Thoracic aorta (tissue), 2 donors: Measurements from ENCODE around the gene H6PD. TPM values are rescaled to one million over a fixed set of nuclear protein-coding genes. Genes with fewer than 3 reads are reported as not detected.

Experiments
- ATAC-seq: fragments of 150-250 bp; one replicate; pipeline ENCODE4 v1.8.0; 2017; ENCODE audit warnings: low read depth; ENCODE audit not compliant: insufficient number of reproducible peaks, low FRiP score
- DNase-seq: peaks from one replicate; pipeline ENCODE4 v3.0.0-alpha.2; 2020; ENCODE audit warnings: low spot score
- H3K27ac ChIP-seq, 2 donors: fragments of 200-600 bp; sonication (generic); 1 replicate in 1 of 2; 2 replicates in 1 of 2; pipeline ENCODE4 v1.5.1; 2016; ENCODE audit warnings: mild to moderate bottlenecking in 2 of 2, moderate library complexity in 2 of 2
- H3K27me3 ChIP-seq: fragments of 200-600 bp; sonication (generic); replicated peaks from 2 replicates; pipeline ENCODE4 v1.6.0; 2016; ENCODE audit warnings: mild to moderate bottlenecking; ENCODE audit not compliant: insufficient read depth
- H3K36me3 ChIP-seq: fragments of 200-600 bp; sonication (generic); one replicate; pipeline ENCODE4 v1.5.1; 2016
- H3K4me1 ChIP-seq, 2 donors: fragments of 200-600 bp; sonication (generic); 1 replicate in 1 of 2; 2 replicates in 1 of 2; pipeline versions ENCODE4 v1.5.1 to v1.6.0; 2016; ENCODE audit warnings: low read depth in 2 of 2, mild to moderate bottlenecking in 1 of 2; ENCODE audit not compliant: control insufficient read depth in 1 of 2
- H3K4me3 ChIP-seq: fragments of 200-600 bp; sonication (generic); 2 replicates; pipeline ENCODE4 v1.5.1; 2016; ENCODE audit warnings: mild to moderate bottlenecking
- H3K9me3 ChIP-seq: fragments of 200-600 bp; sonication (generic); 2 replicates; pipeline ENCODE4 v1.5.1; 2016
- total RNA-seq, 2 donors: library from RNA; depleted of rRNA; stranded (reverse); fragments of >200 nt; gene quantifications; one replicate each; pipeline versions ENCODE4 v1.1.0 to v1.2.3, GENCODE V29; 2016
- TF ChIP-seq, protein P1 (sequence below): fragments of 200-600 bp; sonication (generic); IDR thresholded peaks from one replicate; pipeline ENCODE4 v1.5.1; 2019; ENCODE audit warnings: antibody characterized with exemption

H6PD gene
- total RNA-seq, 2 donors from 2014 or later: 57.8 to 80.6 TPM

DNA sequence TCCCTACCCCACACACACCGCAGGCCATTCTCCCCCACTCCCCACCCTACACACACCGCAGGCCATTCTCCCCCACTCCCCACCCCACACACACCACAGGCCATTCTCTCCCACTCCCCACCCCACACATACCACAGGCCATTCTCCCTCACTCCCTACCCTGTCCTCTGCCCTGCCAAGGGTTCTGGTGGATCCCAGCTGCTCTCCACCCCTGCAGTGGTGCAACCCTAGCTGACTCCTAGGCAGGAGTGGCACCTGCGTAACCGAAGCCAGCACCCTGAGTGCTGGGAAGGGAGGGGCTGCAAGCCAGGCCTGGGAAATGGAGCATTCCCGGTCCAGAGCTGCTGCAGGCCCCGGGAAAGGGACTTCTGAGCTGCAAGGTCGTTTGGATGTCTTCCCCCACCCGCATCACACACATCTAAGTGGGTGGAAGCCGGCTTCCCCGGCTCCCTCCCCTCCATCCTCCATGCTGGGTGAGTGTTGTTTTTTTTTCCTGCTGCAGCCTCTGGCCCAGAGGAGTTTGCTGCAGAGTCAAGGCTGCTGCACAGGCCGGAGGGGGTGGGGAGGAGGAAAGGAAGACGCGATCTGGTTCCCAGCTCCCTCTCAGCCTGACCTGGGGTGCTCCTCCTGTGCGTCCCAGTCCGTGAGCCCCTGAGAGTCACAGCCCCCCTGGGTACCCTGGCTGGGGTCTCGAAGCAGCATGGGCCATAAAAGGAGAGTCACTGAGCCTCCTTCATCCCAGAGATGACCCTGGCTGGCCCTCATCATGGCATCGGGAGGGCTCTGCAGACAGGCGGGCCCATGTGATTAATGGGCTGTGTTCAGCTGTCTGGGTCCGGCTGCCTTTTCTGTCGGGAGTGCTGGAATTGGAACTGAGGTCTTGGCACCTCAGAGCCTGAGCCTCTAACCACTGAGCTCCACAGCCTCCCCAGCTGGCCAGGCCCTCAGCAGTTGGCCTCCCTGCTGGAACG lies 16.1 kb downstream of the H6PD start:
- peaks cover 26 to 45% of the 10 kb centered on the region in 2 donors for H3K4me1 ChIP-seq
- peak overlapping the region; percentile 60 to 71 for H3K27ac ChIP-seq
- DNase-seq (no peak), ATAC-seq (no peak)
- H3K4me3 ChIP-seq: no peak overlapping the region
- peaks cover 13% of the 10 kb centered on the region for H3K36me3 ChIP-seq
- no peaks in the 10 kb centered on the region for H3K27me3 ChIP-seq
- TF ChIP-seq, protein P1, sequence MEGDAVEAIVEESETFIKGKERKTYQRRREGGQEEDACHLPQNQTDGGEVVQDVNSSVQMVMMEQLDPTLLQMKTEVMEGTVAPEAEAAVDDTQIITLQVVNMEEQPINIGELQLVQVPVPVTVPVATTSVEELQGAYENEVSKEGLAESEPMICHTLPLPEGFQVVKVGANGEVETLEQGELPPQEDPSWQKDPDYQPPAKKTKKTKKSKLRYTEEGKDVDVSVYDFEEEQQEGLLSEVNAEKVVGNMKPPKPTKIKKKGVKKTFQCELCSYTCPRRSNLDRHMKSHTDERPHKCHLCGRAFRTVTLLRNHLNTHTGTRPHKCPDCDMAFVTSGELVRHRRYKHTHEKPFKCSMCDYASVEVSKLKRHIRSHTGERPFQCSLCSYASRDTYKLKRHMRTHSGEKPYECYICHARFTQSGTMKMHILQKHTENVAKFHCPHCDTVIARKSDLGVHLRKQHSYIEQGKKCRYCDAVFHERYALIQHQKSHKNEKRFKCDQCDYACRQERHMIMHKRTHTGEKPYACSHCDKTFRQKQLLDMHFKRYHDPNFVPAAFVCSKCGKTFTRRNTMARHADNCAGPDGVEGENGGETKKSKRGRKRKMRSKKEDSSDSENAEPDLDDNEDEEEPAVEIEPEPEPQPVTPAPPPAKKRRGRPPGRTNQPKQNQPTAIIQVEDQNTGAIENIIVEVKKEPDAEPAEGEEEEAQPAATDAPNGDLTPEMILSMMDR: peak; percentile 4
- H3K9me3 ChIP-seq: no peaks in the 10 kb centered on the region

DNA sequence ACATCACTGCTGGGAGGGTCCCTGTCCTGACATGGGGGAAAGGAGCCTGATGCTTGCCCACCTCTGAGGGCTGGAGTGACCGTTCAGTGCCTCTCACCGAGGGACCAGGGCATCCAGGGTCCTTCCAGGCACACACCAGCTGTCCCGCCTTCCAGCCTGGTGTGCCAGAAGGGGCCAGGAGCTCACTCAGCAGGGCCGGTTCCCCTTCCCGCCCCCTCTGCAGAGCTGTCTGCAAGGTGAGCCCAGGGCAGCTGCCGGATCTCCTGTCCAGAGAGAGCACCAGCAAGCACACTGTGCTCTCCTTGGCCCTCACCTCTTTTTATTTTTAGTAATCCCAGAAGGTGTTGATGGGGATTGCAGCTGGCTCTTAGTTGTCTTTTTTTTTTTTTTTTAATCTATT lies 16.9 kb downstream of the H6PD start:
- Histone ChIP-seq H3K27me3 (no peaks in the 10 kb centered on the region), H3K27ac (peak overlapping the region; percentile 60 to 71), H3K4me1 (peaks cover 26 to 45% of the 10 kb centered on the region in 2 donors), H3K4me3 (no peak overlapping the region), H3K9me3 (no peaks in the 10 kb centered on the region), H3K36me3 (peaks cover 7% of the 10 kb centered on the region)
- DNase-seq: no peak
- ATAC-seq: no peak
- TF ChIP-seq, protein P1: no peak

DNA sequence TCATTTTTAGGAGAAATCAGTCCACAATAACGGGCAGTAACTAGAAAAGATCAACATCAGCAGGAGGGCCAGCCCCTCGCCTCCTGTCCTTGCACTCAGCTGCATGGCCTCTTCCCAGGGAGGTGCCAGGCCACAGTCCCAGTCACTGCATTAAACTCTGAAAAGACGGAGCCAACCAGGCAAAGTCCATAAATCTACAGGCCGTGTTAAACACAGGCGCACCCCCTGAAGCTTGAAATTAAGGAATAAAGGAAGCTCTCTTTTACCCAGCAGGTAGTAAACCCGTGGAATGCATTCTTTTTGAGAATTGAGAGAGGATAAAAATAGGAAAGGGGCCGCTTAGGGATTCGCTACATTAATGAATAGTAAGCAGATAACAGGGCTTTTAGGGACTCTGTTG lies 18.4 kb downstream of the H6PD start:
- no peak for DNase-seq

DNA sequence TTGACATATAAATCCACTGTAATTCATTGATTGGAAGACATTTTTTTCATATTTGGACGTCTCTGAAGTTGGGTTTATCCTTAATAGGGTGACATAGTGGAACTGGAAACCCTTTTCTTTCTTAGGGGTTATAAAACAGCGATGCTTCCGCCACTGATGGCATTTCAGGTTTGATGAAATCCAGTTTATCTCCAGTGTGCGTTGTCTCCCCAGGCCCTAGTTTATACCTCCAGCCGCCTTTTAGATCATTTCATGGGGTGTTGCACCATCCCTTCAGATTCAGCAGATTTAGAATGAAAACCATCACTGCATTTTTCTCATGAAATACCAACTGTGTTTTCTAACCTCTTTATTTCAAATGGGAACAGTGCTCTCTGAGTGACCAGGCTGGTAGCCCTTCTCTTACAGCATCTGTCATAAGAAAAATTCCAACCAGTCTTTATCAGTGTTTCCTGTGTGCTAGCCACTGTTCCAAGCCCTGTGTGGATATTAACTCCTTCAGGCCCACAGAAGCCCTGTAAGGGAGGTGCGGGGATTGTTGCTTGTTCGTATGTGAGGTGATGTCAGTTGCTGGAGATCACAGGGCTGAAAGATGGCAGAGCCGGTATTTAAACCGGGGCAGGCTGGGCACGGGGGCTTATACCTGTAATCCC lies 19.0 kb downstream of the H6PD start:
- H3K27me3 ChIP-seq: no peaks in the 10 kb centered on the region
- no peak for DNase-seq
- H3K4me3 ChIP-seq: no peak overlapping the region
- no peak overlapping the region for H3K27ac ChIP-seq
- H3K36me3 ChIP-seq: no peaks in the 10 kb centered on the region
- H3K9me3 ChIP-seq: no peaks in the 10 kb centered on the region
- peaks cover 26 to 36% of the 10 kb centered on the region in 2 donors for H3K4me1 ChIP-seq
- TF ChIP-seq, protein P1: no peak
- no peak for ATAC-seq

More for the DNA sequence above, 18.4 kb downstream of the H6PD start:
- ATAC-seq: no peak
- TF ChIP-seq, protein P1: no peak
- Histone ChIP-seq H3K27ac (no peak overlapping the region), H3K9me3 (no peaks in the 10 kb centered on the region), H3K36me3 (peaks cover under 1% of the 10 kb centered on the region), H3K27me3 (no peaks in the 10 kb centered on the region), H3K4me3 (no peak overlapping the region), H3K4me1 (peaks cover 26 to 40% of the 10 kb centered on the region in 2 donors)

DNA sequence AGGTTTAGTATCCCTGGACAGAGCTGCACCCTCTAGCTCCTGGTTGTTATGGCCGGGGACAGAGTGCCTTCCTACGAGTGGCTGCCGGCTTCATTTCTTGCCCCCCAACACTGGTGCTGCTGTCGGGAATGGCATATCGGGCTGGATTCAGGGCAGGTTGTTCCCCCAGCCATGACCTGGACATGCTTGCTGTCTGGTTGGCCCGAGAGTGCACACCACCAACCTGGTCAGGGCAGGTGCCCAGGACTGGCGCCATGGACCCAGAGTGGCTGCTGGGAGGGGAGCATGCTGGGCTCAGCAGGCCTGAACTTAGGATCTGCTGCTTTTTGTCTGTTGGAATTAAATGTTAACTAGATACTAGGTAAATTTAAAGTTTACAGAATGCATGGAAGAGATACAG lies 21.8 kb downstream of the H6PD start:
- Histone ChIP-seq H3K27ac (no peak overlapping the region), H3K4me1 (peaks cover 3 to 9% of the 10 kb centered on the region in 2 donors), H3K27me3 (no peaks in the 10 kb centered on the region), H3K4me3 (no peak overlapping the region), H3K36me3 (peaks cover 2% of the 10 kb centered on the region), H3K9me3 (no peaks in the 10 kb centered on the region)
- ATAC-seq (no peak), DNase-seq (no peak)
- TF ChIP-seq, protein P1: no peak
